B cell (primary cell): ENCODE measurements around the gene ZNF212.

Source experiments
- EZH2 ChIP-seq: IDR thresholded peaks from 2 replicates; pipeline ENCODE4 v1.6.1; 2012; ENCODE audit warnings: borderline replicate concordance, low read depth, mild to moderate bottlenecking, moderate library complexity, low read length; ENCODE audit not compliant: insufficient read depth, poor library complexity, severe bottlenecking
- TF ChIP-seq, protein P1 (sequence below): fragments of 200-600 bp; IDR thresholded peaks from one replicate; pipeline ENCODE4 v1.8.0; 2022; ENCODE audit warnings: antibody characterized with exemption, mild to moderate bottlenecking

DNA sequence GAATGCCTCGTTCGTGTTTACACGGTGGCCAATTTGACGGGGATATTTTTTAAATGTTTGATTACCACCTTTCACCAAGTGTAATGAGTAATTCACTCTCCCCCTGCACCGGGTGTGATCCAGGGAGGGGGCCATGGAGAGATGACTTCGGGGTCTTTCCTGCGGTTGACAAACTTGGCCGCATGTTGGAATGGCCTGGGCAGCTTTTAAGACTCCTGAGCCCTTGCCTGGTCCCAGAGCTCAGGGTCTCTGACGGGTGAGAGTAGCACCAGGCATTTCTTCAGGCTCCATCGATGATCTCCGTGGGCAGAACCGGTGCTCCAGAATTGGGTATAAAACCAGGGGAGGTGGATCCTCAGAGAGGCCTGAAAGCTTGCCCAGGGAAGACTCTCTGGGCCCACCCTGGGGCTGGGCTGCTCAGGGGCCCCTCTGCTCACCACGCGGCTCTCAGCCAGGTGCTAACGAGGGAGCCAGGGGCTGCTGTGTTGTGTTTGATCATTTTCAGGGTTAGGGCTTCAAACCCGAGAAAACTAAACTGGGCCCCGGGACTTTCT lies 43.2 kb upstream of the ZNF212 start:
- TF ChIP-seq, protein P1, sequence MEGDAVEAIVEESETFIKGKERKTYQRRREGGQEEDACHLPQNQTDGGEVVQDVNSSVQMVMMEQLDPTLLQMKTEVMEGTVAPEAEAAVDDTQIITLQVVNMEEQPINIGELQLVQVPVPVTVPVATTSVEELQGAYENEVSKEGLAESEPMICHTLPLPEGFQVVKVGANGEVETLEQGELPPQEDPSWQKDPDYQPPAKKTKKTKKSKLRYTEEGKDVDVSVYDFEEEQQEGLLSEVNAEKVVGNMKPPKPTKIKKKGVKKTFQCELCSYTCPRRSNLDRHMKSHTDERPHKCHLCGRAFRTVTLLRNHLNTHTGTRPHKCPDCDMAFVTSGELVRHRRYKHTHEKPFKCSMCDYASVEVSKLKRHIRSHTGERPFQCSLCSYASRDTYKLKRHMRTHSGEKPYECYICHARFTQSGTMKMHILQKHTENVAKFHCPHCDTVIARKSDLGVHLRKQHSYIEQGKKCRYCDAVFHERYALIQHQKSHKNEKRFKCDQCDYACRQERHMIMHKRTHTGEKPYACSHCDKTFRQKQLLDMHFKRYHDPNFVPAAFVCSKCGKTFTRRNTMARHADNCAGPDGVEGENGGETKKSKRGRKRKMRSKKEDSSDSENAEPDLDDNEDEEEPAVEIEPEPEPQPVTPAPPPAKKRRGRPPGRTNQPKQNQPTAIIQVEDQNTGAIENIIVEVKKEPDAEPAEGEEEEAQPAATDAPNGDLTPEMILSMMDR = no peak
- no peak for TF ChIP-seq EZH2
